HEK293T (cell line): Measurements from ENCODE around the gene ZNF521.

ENCODE experiments used
- CTCF ChIA-PET: fragments of 350-600 bp; formaldehyde crosslinking; extraction: SDS; loops from one replicate; lab custom pipeline; 2021; ENCODE audit warnings: antibody characterized with exemption, inconsistent platforms; lab: Yijun Ruan, JAX
- POLR2A ChIA-PET: fragments of 350-600 bp; formaldehyde crosslinking; extraction: SDS; loops from one replicate; lab custom pipeline; 2020; ENCODE audit warnings: antibody characterized with exemption, inconsistent platforms; lab: Yijun Ruan, JAX
- DNase-seq: peaks from one replicate; pipeline ENCODE4 v3.0.0; 2012; ENCODE audit warnings: mixed read lengths; ENCODE audit errors: extremely low spot score
- ARNT ChIP-seq: fragments of 450-650 bp; IDR thresholded peaks from 2 replicates; pipeline ENCODE4 v1.6.1; 2017; ENCODE audit warnings: mild to moderate bottlenecking
- BHLHE40 ChIP-seq: fragments of 450-650 bp; IDR thresholded peaks from 2 replicates; pipeline ENCODE4 v1.6.1; 2016; ENCODE audit warnings: mild to moderate bottlenecking, moderate library complexity, borderline replicate concordance
- CTBP1 ChIP-seq: fragments of 450-650 bp; IDR thresholded peaks from 2 replicates; pipeline ENCODE4 v1.6.1; 2016; ENCODE audit warnings: borderline replicate concordance
- ELF4 ChIP-seq: fragments of 450-650 bp; IDR thresholded peaks from 2 replicates; pipeline ENCODE4 v1.6.1; 2017; ENCODE audit warnings: antibody characterized with exemption
- FOXA1 ChIP-seq: fragments of 450-650 bp; IDR thresholded peaks from 2 replicates; pipeline ENCODE4 v1.6.1; 2016; ENCODE audit warnings: mild to moderate bottlenecking
- FOXK2 ChIP-seq: fragments of 450-650 bp; IDR thresholded peaks from 2 replicates; pipeline ENCODE4 v1.6.1; 2016; ENCODE audit warnings: mild to moderate bottlenecking
- FOXM1 ChIP-seq: fragments of 450-650 bp; IDR thresholded peaks from 2 replicates; pipeline ENCODE4 v1.6.1; 2017; ENCODE audit warnings: mild to moderate bottlenecking, borderline replicate concordance
- HDGF ChIP-seq: fragments of 450-650 bp; IDR thresholded peaks from 2 replicates; pipeline ENCODE4 v1.6.1; 2017; ENCODE audit warnings: antibody characterized with exemption, borderline replicate concordance
- L3MBTL2 ChIP-seq: fragments of 450-650 bp; conservative IDR thresholded peaks from 2 replicates; pipeline ENCODE4 v1.6.1; 2016; ENCODE audit warnings: mild to moderate bottlenecking
- LEF1 ChIP-seq: fragments of 450-650 bp; IDR thresholded peaks from 2 replicates; pipeline ENCODE4 v1.6.1; 2017; ENCODE audit warnings: mild to moderate bottlenecking, borderline replicate concordance
- NFRKB ChIP-seq: fragments of 450-650 bp; IDR thresholded peaks from 2 replicates; pipeline ENCODE4 v1.6.1; 2016; ENCODE audit warnings: mild to moderate bottlenecking, moderate library complexity
- PKNOX1 ChIP-seq: fragments of 450-650 bp; IDR thresholded peaks from 2 replicates; pipeline ENCODE4 v1.6.1; 2016
- SP1 ChIP-seq: fragments of 450-650 bp; IDR thresholded peaks from 2 replicates; pipeline ENCODE4 v1.6.1; 2017
- SUZ12 ChIP-seq: fragments of 450-650 bp; IDR thresholded peaks from 2 replicates; pipeline ENCODE4 v1.6.1; 2016; ENCODE audit warnings: mild to moderate bottlenecking
- TARDBP ChIP-seq: fragments of 450-650 bp; IDR thresholded peaks from 2 replicates; pipeline ENCODE4 v1.6.1; 2016
- ZNF384 ChIP-seq: fragments of 450-650 bp; IDR thresholded peaks from 2 replicates; pipeline ENCODE4 v1.6.1; 2016

ZNF521 gene

GRCh38 chr18:25306671-25307070 is 45.3 kb downstream of the ZNF521 start:
- DNase-seq, result no peak
- POLR2A ChIA-PET, result no interaction called here
- CTCF ChIA-PET, result interaction anchor here (0.6 to 0.8 kb wide), 2 partner anchors 242 to 411 kb away, joined by 3 read pairs; no protein-coding TSS in a partner anchor
- TF ChIP-seq BHLHE40 (no peak), SP1 (no peak), ARNT (no peak), LEF1 (no peak), NFRKB (no peak), CTBP1 (no peak), TARDBP (no peak), SUZ12 (no peak), FOXK2 (no peak), ELF4 (no peak), FOXM1 (no peak), FOXA1 (no peak)

- POLR2A ChIA-PET, result no interaction called here
- DNase-seq, result no peak
- no peak for TF ChIP-seq PKNOX1
- no peak for TF ChIP-seq SP1
- no peak for TF ChIP-seq L3MBTL2
- TF ChIP-seq ELF4, result no peak
- TF ChIP-seq NFRKB, result no peak
- no peak for TF ChIP-seq ZNF384
- no peak for TF ChIP-seq SUZ12
- TF ChIP-seq TARDBP, result no peak
- no peak for TF ChIP-seq FOXK2
- TF ChIP-seq BHLHE40, result no peak
- TF ChIP-seq CTBP1, result no peak
- TF ChIP-seq LEF1, result no peak
- no peak for TF ChIP-seq FOXA1
- no peak for TF ChIP-seq FOXM1
- TF ChIP-seq HDGF, result no peak
- CTCF ChIA-PET, result interaction anchor here (0.8 kb wide), 1 partner anchor 243 kb away, joined by 3 read pairs; no protein-coding TSS in a partner anchor
These were observed 46.4 kb downstream of the ZNF521 start for GRCh38 chr18:25305584-25305983.

- ChIA-PET POLR2A (interaction anchor here (1.3 kb wide), 1 partner anchor 11 kb away, joined by 4 read pairs; no protein-coding TSS in a partner anchor), CTCF (no interaction called here)
These were observed 51.5 kb downstream of the ZNF521 start for GRCh38 chr18:25300492-25300891.

GRCh38 chr18:25299426-25300300 is 52.3 kb downstream of the ZNF521 start:
- ChIA-PET POLR2A (interaction anchor here (1.3 kb wide), 1 partner anchor 10 kb away, joined by 4 read pairs; no protein-coding TSS in a partner anchor), CTCF (no interaction called here)
- no peak for DNase-seq
- TF ChIP-seq FOXK2, result no peak
- no peak for TF ChIP-seq CTBP1
- TF ChIP-seq FOXA1, result no peak
- TF ChIP-seq NFRKB, result no peak

More at GRCh38 chr18:25300492-25300891, 51.5 kb downstream of the ZNF521 start:
- no peak for DNase-seq
- peak; percentile 29; the same call in 1 of the 2 replicates for TF ChIP-seq ELF4
- no peak for TF ChIP-seq NFRKB
- TF ChIP-seq SUZ12, result no peak

- TF ChIP-seq HDGF (no peak), FOXM1 (no peak), SUZ12 (no peak), SP1 (no peak), CTBP1 (no peak), NFRKB (no peak), BHLHE40 (no peak), TARDBP (no peak), ELF4 (no peak), FOXK2 (no peak), FOXA1 (no peak), PKNOX1 (no peak), LEF1 (no peak), L3MBTL2 (no peak), ZNF384 (no peak), ARNT (no peak)
- ChIA-PET POLR2A (no interaction called here), CTCF (no interaction called here)
- no peak for DNase-seq
These were observed 53.1 kb downstream of the ZNF521 start for GRCh38 chr18:25298853-25299274.

- no peak for TF ChIP-seq L3MBTL2
- DNase-seq, result no peak
- CTCF ChIA-PET, result no interaction called here
- POLR2A ChIA-PET, result no interaction called here
These were observed 56.3 kb downstream of the ZNF521 start for GRCh38 chr18:25295624-25296138.

GRCh38 chr18:25291150-25291549 is 60.8 kb downstream of the ZNF521 start:
- DNase-seq, result no peak
- POLR2A ChIA-PET, result no interaction called here

More at GRCh38 chr18:25291150-25291549, 60.8 kb downstream of the ZNF521 start:
- TF ChIP-seq BHLHE40 (no peak), SUZ12 (no peak), FOXA1 (no peak), CTBP1 (no peak), FOXK2 (no peak), HDGF (no peak), PKNOX1 (no peak), FOXM1 (no peak), ARNT (no peak), ZNF384 (no peak), TARDBP (no peak)
- CTCF ChIA-PET, result interaction anchor here (0.7 kb wide), 1 partner anchor 51 kb away, joined by 7 read pairs; no protein-coding TSS in a partner anchor
